Esophagus squamous epithelium (tissue), 5 donors: ENCODE results near the gene RSPO1. TPM values are rescaled to one million over a fixed set of nuclear protein-coding genes. Genes with fewer than 3 reads are reported as not detected.

Experiments used
- DNase-seq: peaks from one replicate; lab custom pipeline; 2025; lab: John Stamatoyannopoulos, UW
- H3K27ac ChIP-seq, 4 donors: fragments of 200-600 bp; sonication (generic); one replicate each; pipeline ENCODE4 v1.5.1; 2016 to 2019; ENCODE audit warnings: mild to moderate bottlenecking in 1 of 4
- H3K27me3 ChIP-seq, 4 donors: fragments of 200-600 bp; sonication (generic); 1 replicate in 3 of 4; 2 replicates in 1 of 4; pipeline versions ENCODE4 v1.5.1 to v1.6.0; 2017 to 2021; ENCODE audit warnings: antibody characterized with exemption in 1 of 4
- H3K36me3 ChIP-seq, 3 donors: fragments of 200-600 bp; sonication (generic); one replicate each; pipeline ENCODE4 v1.5.1; 2016 to 2019
- H3K4me1 ChIP-seq, 3 donors: fragments of 200-600 bp; sonication (generic); one replicate each; pipeline ENCODE4 v1.5.1; 2017 to 2019
- H3K4me3 ChIP-seq, 4 donors: fragments of 200-600 bp; sonication (generic); 1 replicate in 3 of 4; 2 replicates in 1 of 4; pipeline ENCODE4 v1.5.1; 2016 to 2019; ENCODE audit warnings: mild to moderate bottlenecking in 2 of 4, moderate library complexity in 1 of 4
- H3K9me3 ChIP-seq, 3 donors: fragments of 200-600 bp; sonication (generic); one replicate each; pipeline ENCODE4 v1.5.1; 2016 to 2019
- POLR2A ChIP-seq, 4 donors: fragments of 450-650 bp; IDR thresholded peaks; one replicate each; pipeline ENCODE4 v1.6.1; 2017; ENCODE audit warnings: antibody characterized with exemption in 4 of 4, mild to moderate bottlenecking in 4 of 4, moderate library complexity in 3 of 4
- WGBS, 2 donors: methylation state at CpG; one replicate each; pipeline ENCODE4 v1.1.5; 2018; 5-methylcytosine and 5-hydroxymethylcytosine counted together
- intact Hi-C: fragments of 100-400 bp; cut with DNase I; formaldehyde crosslinking; loops from one replicate; pipeline ENCODE4 v1.15.0; 2022
- total RNA-seq, 4 donors: library from RNA; depleted of rRNA; stranded (reverse); fragments of >200 nt; gene quantifications; one replicate each; pipeline ENCODE4 v1.1.0, GENCODE V29; 2016
- TF ChIP-seq, protein P1 (sequence below), 6 experiments: fragments of 450-650 bp in 4 of 6; fragments of 200-600 bp in 2 of 6; sonication (generic) in 2 of 6; IDR thresholded peaks; one replicate each; pipeline ENCODE4 v1.5.1; 2016 to 2019; ENCODE audit warnings: antibody characterized with exemption in 6 of 6, mild to moderate bottlenecking in 4 of 6, moderate library complexity in 4 of 6
- donor health status: DM: yes; HTN: yes; CAD: no.

RSPO1 gene
- total RNA-seq, 4 donors from 2014 or later, result 0.49 to 6.1 (median 2.4) TPM

DNA sequence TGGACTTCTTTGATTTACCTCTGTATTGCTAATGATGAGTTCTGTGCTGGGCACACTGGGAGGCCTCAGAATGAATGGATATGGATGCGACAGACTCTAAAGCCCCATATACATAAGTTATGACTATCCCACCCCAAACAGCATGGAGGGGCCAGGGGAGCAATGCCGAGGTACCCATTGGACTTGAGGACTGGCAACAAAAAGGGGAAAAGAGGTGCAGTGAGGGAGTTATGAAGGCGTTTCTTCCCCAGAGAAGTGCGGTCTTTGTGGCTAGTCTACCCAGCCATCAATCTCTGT lies 42.4 kb upstream of the RSPO1 start:
- no peak for TF ChIP-seq POLR2A (IDR thresholded peaks at IDR 0.05)
- TF ChIP-seq, protein P1, sequence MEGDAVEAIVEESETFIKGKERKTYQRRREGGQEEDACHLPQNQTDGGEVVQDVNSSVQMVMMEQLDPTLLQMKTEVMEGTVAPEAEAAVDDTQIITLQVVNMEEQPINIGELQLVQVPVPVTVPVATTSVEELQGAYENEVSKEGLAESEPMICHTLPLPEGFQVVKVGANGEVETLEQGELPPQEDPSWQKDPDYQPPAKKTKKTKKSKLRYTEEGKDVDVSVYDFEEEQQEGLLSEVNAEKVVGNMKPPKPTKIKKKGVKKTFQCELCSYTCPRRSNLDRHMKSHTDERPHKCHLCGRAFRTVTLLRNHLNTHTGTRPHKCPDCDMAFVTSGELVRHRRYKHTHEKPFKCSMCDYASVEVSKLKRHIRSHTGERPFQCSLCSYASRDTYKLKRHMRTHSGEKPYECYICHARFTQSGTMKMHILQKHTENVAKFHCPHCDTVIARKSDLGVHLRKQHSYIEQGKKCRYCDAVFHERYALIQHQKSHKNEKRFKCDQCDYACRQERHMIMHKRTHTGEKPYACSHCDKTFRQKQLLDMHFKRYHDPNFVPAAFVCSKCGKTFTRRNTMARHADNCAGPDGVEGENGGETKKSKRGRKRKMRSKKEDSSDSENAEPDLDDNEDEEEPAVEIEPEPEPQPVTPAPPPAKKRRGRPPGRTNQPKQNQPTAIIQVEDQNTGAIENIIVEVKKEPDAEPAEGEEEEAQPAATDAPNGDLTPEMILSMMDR (IDR thresholded peaks at IDR 0.05), result no peak
- H3K4me1 ChIP-seq, result peaks cover 0 to 11% (median 7%) of the 10 kb centered on the region in 3 donors
- peaks cover 0 to 10% (median 0%) of the 10 kb centered on the region in 4 donors for H3K27me3 ChIP-seq
- no peaks in the 10 kb centered on the region for H3K9me3 ChIP-seq
- peak overlapping the region in 1 of 4 donors; percentile 77 for H3K27ac ChIP-seq
- intact Hi-C loops, result no loop called here
- no peak for DNase-seq
- 54 to 68% methylated on average over 4 of the region's 4 CpGs for WGBS, 2 donors
- H3K4me3 ChIP-seq, result no peak overlapping the region
- H3K36me3 ChIP-seq, result peaks cover 0 to 24% (median 0%) of the 10 kb centered on the region in 3 donors

DNA sequence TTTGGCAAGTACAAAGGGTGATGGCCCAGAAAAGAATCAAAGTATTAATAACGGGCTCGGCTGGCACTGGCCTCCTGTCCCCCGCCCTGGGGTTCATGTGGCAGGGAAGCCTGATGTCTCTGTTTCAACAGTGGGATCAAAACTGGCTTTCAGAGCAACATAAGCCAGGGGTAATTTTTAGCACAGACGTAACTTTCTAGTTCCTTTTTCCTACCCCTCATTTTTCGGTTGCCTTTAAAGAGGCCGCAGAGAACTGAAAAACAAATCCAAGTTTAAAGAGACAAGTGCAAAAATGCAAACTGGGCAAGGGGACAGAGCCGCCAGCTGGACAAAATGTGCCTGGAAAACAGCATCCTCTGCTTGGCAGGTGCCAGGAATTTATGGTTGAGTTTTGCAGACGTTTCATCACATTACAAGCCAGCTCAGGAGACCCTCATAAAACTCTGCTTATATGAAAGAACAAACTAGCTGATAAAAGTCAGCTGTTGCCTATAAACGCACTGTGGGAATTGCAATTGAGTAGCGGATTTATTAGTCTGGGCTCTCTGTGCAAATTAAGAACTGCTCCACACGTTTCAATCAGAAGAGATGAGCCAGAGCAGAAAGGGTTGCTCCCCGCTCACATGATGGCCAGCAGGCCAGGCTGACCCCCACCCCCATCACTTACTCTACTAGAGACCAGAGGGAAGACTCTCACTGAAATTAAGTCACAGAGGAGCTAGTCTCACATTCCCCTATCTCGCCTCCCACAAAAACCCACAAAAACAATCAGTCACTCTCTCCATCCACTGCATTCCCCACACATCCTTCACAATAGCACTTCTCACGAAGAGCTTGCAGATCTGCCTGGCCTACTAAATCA lies 41.8 kb upstream of the RSPO1 start:
- intact Hi-C loops, result no loop called here
- peak overlapping the region; percentile 30 to 77 (median 58) for H3K27ac ChIP-seq
- DNase-seq, result no peak
- H3K9me3 ChIP-seq, result no peaks in the 10 kb centered on the region
- H3K27me3 ChIP-seq, result peaks cover 0 to 14% (median 0%) of the 10 kb centered on the region in 4 donors
- peaks cover 0 to 11% (median 7%) of the 10 kb centered on the region in 3 donors for H3K4me1 ChIP-seq
- TF ChIP-seq, protein P1 (IDR thresholded peaks at IDR 0.05), result no peak
- TF ChIP-seq POLR2A (IDR thresholded peaks at IDR 0.05), result peak in 1 of 4 donors; percentile 8
- WGBS, 2 donors, result 38 to 55% methylated on average over 13 to 14 of the region's 14 CpGs
- H3K4me3 ChIP-seq, result no peak overlapping the region
- peaks cover 0 to 18% (median 0%) of the 10 kb centered on the region in 3 donors for H3K36me3 ChIP-seq

DNA sequence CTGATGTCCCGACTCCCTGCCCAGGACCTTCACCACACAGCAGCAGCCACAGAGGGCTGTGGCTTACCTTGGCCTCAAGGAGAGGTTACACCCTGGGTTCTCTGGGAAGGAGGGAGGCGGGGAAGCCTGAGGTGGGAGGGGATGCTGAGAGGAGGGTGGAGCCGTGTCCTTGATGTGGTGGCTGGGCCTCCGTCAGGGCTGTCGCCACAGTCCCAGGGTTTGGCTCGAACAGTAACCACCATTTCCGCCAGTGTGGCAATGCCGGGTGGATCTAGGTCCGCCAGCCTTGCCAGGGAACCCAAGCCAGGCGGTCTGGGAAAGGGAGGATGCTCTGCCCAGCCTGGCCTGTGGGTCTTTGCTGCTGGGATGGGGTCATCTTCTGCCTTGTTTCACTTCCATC lies 39.2 kb upstream of the RSPO1 start:
- DNase-seq, result no peak
- peaks cover 0 to 36% (median 0%) of the 10 kb centered on the region in 4 donors for H3K27me3 ChIP-seq
- intact Hi-C loops, result no loop called here
- peaks cover 0 to 11% (median 7%) of the 10 kb centered on the region in 3 donors for H3K4me1 ChIP-seq
- no peak overlapping the region for H3K4me3 ChIP-seq
- no peak overlapping the region for H3K27ac ChIP-seq
- H3K9me3 ChIP-seq, result no peaks in the 10 kb centered on the region
- no peaks in the 10 kb centered on the region for H3K36me3 ChIP-seq
- WGBS, 2 donors, result 0 to 45% methylated on average over 1 to 4 of the region's 10 CpGs
- TF ChIP-seq, protein P1 (IDR thresholded peaks at IDR 0.05), result no peak
- TF ChIP-seq POLR2A (IDR thresholded peaks at IDR 0.05), result no peak

DNA sequence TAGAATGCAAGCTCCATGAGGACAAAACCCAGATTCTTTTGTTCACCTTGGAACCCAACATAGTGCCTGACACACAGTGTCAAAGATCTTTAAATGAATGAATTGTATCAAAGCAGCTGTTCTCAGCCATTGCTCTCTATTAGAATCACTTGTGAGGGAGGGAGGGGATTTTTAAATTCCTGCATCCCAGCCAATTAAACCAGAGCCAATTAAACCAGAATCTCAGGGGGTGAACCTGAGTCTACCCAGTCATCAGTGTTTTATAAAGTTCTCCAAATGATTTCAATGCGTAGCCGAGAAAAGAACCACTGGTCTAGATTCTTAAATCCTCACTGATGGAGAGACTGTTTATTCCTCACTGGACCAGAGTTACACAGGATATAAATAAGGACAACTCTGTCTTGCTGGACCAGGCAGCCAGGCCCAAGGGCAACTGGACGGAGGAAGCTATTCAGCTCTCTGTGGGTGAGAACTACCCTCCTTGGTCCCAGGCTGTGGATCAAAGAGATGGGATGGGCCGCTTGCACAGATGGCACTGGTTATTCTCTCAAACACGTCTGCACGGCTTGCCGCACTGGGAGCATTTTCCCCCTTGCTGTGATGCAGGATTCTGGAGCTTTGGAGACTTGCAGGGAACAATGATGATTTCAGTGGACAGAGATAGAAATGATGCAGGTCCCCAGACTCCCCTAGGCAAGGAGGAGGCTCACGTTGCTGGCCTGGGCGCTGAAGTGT lies 37.6 kb upstream of the RSPO1 start:
- intact Hi-C loops, result no loop called here
- 69 to 73% methylated on average over 7 to 9 of the region's 9 CpGs for WGBS, 2 donors
- Histone ChIP-seq H3K4me1 (peaks cover 0 to 11% (median 7%) of the 10 kb centered on the region in 3 donors), H3K4me3 (no peak overlapping the region), H3K36me3 (no peaks in the 10 kb centered on the region), H3K27me3 (peaks cover 0 to 51% (median 0%) of the 10 kb centered on the region in 4 donors), H3K9me3 (no peaks in the 10 kb centered on the region), H3K27ac (no peak overlapping the region)
- TF ChIP-seq POLR2A (IDR thresholded peaks at IDR 0.05), result no peak
- TF ChIP-seq, protein P1 (IDR thresholded peaks at IDR 0.05), result no peak
- no peak for DNase-seq

DNA sequence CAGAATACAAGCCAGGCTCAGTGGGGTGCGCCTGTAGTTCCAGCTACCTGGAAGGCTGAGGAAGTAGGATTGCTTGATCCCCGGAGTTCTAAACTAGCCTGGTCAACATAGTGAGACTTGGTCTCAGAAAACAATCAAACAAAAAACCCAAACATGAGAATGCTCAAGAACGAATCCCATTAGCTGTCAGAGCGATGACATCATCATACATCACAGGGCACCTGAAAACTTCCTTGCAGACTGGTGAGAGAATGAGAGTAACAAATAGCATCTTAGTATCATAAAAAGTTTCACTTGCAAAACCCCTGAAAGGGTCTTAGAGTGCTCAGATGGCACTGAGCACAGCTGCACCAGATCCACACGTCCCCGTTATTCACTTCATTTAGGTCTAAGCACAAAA lies 36.6 kb upstream of the RSPO1 start:
- WGBS, 2 donors, result 65 to 73% methylated on average over 6 of the region's 6 CpGs

More for the DNA sequence above, 36.6 kb upstream of the RSPO1 start:
- Histone ChIP-seq H3K27ac (no peak overlapping the region), H3K4me1 (peaks cover 0 to 7% (median 5%) of the 10 kb centered on the region in 3 donors), H3K9me3 (no peaks in the 10 kb centered on the region), H3K36me3 (no peaks in the 10 kb centered on the region), H3K4me3 (no peak overlapping the region), H3K27me3 (peaks cover 0 to 52% (median 0%) of the 10 kb centered on the region in 4 donors)
- DNase-seq, result no peak
- intact Hi-C loops, result no loop called here
- TF ChIP-seq, protein P1 (IDR thresholded peaks at IDR 0.05), result no peak
- no peak for TF ChIP-seq POLR2A (IDR thresholded peaks at IDR 0.05)
